Nephron progenitor cell (in vitro differentiated cells): ENCODE data around the gene GJB4.

ENCODE experiments used
- DNase-seq: peaks from one replicate; pipeline ENCODE4 v3.0.0; 2021
- H3K27ac Mint-ChIP-seq: 2 replicates; pipeline ENCODE4 v1.8.0; 2021; ENCODE audit warnings: mild to moderate bottlenecking, moderate library complexity, mixed read lengths
- H3K27me3 Mint-ChIP-seq: 2 replicates; pipeline ENCODE4 v1.8.0; 2021; ENCODE audit warnings: mild to moderate bottlenecking, low read depth, mixed read lengths; ENCODE audit not compliant: poor library complexity
- H3K36me3 Mint-ChIP-seq: 2 replicates; pipeline ENCODE4 v1.8.0; 2021; ENCODE audit warnings: low read depth, mixed read lengths
- H3K4me1 Mint-ChIP-seq: 2 replicates; pipeline ENCODE4 v1.8.0; 2021; ENCODE audit warnings: mixed read lengths
- H3K4me3 Mint-ChIP-seq: 2 replicates; pipeline ENCODE4 v1.8.0; 2021; ENCODE audit warnings: mild to moderate bottlenecking, moderate library complexity, mixed read lengths
- H3K9me3 Mint-ChIP-seq: 2 replicates; pipeline ENCODE4 v1.8.0; 2021; ENCODE audit warnings: mild to moderate bottlenecking, moderate library complexity, mixed read lengths
- CTCF ChIP-seq: fragments of 200-600 bp; sonication (generic); IDR thresholded peaks from 2 replicates; pipeline ENCODE4 v1.5.0; 2021; ENCODE audit warnings: antibody characterized with exemption

The GJB4 gene

GRCh38 chr1:34786521-34787325, 27.2 kb downstream of the GJB4 start:
- H3K4me1 Mint-ChIP-seq, result no peaks in the 10 kb centered on the region
- peak; percentile 84 for TF ChIP-seq CTCF
- H3K27me3 Mint-ChIP-seq, result peaks cover 82% of the 10 kb centered on the region
- no peaks in the 10 kb centered on the region for H3K9me3 Mint-ChIP-seq
- H3K4me3 Mint-ChIP-seq, result no peak overlapping the region
- no peak overlapping the region for H3K27ac Mint-ChIP-seq
- no peaks in the 10 kb centered on the region for H3K36me3 Mint-ChIP-seq
- peak; percentile 71 for DNase-seq

GRCh38 chr1:34787461-34788420, 28.2 kb downstream of the GJB4 start:
- DNase-seq, result no peak
- peaks cover 82% of the 10 kb centered on the region for H3K27me3 Mint-ChIP-seq
- no peaks in the 10 kb centered on the region for H3K9me3 Mint-ChIP-seq
- no peak for TF ChIP-seq CTCF
- H3K4me3 Mint-ChIP-seq, result no peak overlapping the region
- H3K27ac Mint-ChIP-seq, result no peak overlapping the region
- H3K36me3 Mint-ChIP-seq, result no peaks in the 10 kb centered on the region
- H3K4me1 Mint-ChIP-seq, result peaks cover 8% of the 10 kb centered on the region

GRCh38 chr1:34790985-34791384, 31.4 kb downstream of the GJB4 start:
- no peak for DNase-seq
- H3K27me3 Mint-ChIP-seq, result peaks cover 81% of the 10 kb centered on the region
- no peak overlapping the region for H3K4me3 Mint-ChIP-seq
- no peaks in the 10 kb centered on the region for H3K9me3 Mint-ChIP-seq
- H3K4me1 Mint-ChIP-seq, result peaks cover 9% of the 10 kb centered on the region
- TF ChIP-seq CTCF, result no peak
- no peaks in the 10 kb centered on the region for H3K36me3 Mint-ChIP-seq
- H3K27ac Mint-ChIP-seq, result no peak overlapping the region

GRCh38 chr1:34792424-34792823, 32.9 kb downstream of the GJB4 start:
- Mint-ChIP-seq H3K9me3 (no peaks in the 10 kb centered on the region), H3K4me3 (peak overlapping the region; percentile 58), H3K4me1 (peaks cover 22% of the 10 kb centered on the region), H3K27me3 (peaks cover 83% of the 10 kb centered on the region), H3K36me3 (no peaks in the 10 kb centered on the region), H3K27ac (no peak overlapping the region)
- no peak for TF ChIP-seq CTCF
- no peak for DNase-seq

- no peak for TF ChIP-seq CTCF
- H3K9me3 Mint-ChIP-seq, result no peaks in the 10 kb centered on the region
- no peaks in the 10 kb centered on the region for H3K36me3 Mint-ChIP-seq
- H3K27me3 Mint-ChIP-seq, result peaks cover 81% of the 10 kb centered on the region
- H3K27ac Mint-ChIP-seq, result no peak within 1 kb of the TSS
- DNase-seq, result peak; percentile 30
- H3K4me3 Mint-ChIP-seq, result peak within 1 kb of the TSS; percentile 58
- H3K4me1 Mint-ChIP-seq, result peaks cover 22% of the 10 kb centered on the region
Observed at GRCh38 chr1:34792868-34793727, 33.6 kb downstream of the GJB4 start, which contains the start of gene GJA4. GJA4 (plus strand) TSS chr1:34792999; CDS start chr1:34794214, 1,215 bp downstream.
